CD14-positive monocyte (primary cell): ENCODE measurements around the gene FOS. TPM values are rescaled to one million over a fixed set of nuclear protein-coding genes. Genes with fewer than 3 reads are reported as not detected.

Experiments
- DNase-seq, 3 donors: peaks; one replicate each; pipeline ENCODE4 v3.0.0-alpha.2; 2011 to 2022
- H2AFZ ChIP-seq: 2 replicates; pipeline ENCODE4 v1.6.0; 2012; ENCODE audit warnings: mild to moderate bottlenecking, low read depth, low read length, inconsistent platforms; ENCODE audit not compliant: insufficient read depth, poor library complexity, severe bottlenecking
- H3K27ac ChIP-seq, 2 donors: 1 replicate in 1 of 2; 2 replicates in 1 of 2; pipeline ENCODE4 v1.5.1; 2012 to 2013; ENCODE audit warnings: low read length in 2 of 2, control low read depth in 1 of 2, inconsistent platforms in 1 of 2, low read depth in 1 of 2, mild to moderate bottlenecking in 1 of 2
- H3K27me3 ChIP-seq, 2 donors: one replicate each; pipeline versions ENCODE4 v1.6.0 to v1.6.1; 2011 to 2013; ENCODE audit warnings: low read length in 2 of 2; ENCODE audit not compliant: control insufficient read depth in 2 of 2, insufficient read depth in 2 of 2
- H3K36me3 ChIP-seq, 2 donors: replicated peaks in 1 of 2; 1 replicate in 1 of 2; 2 replicates in 1 of 2; pipeline versions ENCODE4 v1.5.1 to v1.6.1; 2012 to 2013; ENCODE audit warnings: low read length in 2 of 2, control low read depth in 1 of 2, inconsistent platforms in 1 of 2, mild to moderate bottlenecking in 1 of 2; ENCODE audit not compliant: insufficient read depth in 2 of 2, control insufficient read depth in 1 of 2
- H3K4me1 ChIP-seq, 2 donors: 1 replicate in 1 of 2; 2 replicates in 1 of 2; pipeline versions ENCODE4 v1.5.1 to v1.6.1; 2012 to 2013; ENCODE audit warnings: low read length in 2 of 2, control low read depth in 1 of 2, inconsistent platforms in 1 of 2, mild to moderate bottlenecking in 1 of 2, moderate library complexity in 1 of 2; ENCODE audit not compliant: insufficient read depth in 2 of 2, control insufficient read depth in 1 of 2
- H3K4me2 ChIP-seq: replicated peaks from 2 replicates; pipeline ENCODE3; 2012; ENCODE audit warnings: low read length, moderate library complexity, mild to moderate bottlenecking; ENCODE audit not compliant: poor library complexity, severe bottlenecking; ENCODE audit errors: extremely low read depth
- H3K4me3 ChIP-seq, 3 experiments: fragments of 200-600 bp in 1 of 3; sonication (generic) in 1 of 3; replicated peaks in 1 of 3; 1 replicate in 2 of 3; 2 replicates in 1 of 3; pipeline ENCODE4 v1.5.1; 2011 to 2013; ENCODE audit warnings: low read length in 3 of 3, mild to moderate bottlenecking in 3 of 3, control low read depth in 2 of 3, low read depth in 2 of 3, inconsistent platforms in 1 of 3, moderate library complexity in 1 of 3
- H3K79me2 ChIP-seq: 2 replicates; pipeline ENCODE4 v1.6.0; 2012; ENCODE audit warnings: mild to moderate bottlenecking, control low read depth, inconsistent platforms, low read length, moderate library complexity; ENCODE audit not compliant: insufficient read depth
- H3K9ac ChIP-seq: 2 replicates; pipeline ENCODE4 v1.6.0; 2017; ENCODE audit warnings: low read length, mild to moderate bottlenecking; ENCODE audit not compliant: insufficient read depth, poor library complexity, severe bottlenecking
- H3K9me3 ChIP-seq, 2 donors: replicated peaks in 1 of 2; 1 replicate in 1 of 2; 2 replicates in 1 of 2; pipeline versions ENCODE4 v1.5.1 to v1.6.1; 2012 to 2013; ENCODE audit warnings: low read length in 2 of 2, control low read depth in 1 of 2; ENCODE audit not compliant: control insufficient read depth in 1 of 2, insufficient read depth in 1 of 2
- H4K20me1 ChIP-seq: 2 replicates; pipeline ENCODE4 v1.6.0; 2012; ENCODE audit warnings: mild to moderate bottlenecking, low read length, control low read depth, moderate library complexity; ENCODE audit not compliant: insufficient read depth
- H3K27ac Mint-ChIP-seq, 7 donors: one replicate each; pipeline ENCODE4 v1.8.0; 2020; ENCODE audit warnings: mild to moderate bottlenecking in 7 of 7, mixed read lengths in 7 of 7, moderate library complexity in 6 of 7, inconsistent platforms in 2 of 7
- H3K27me3 Mint-ChIP-seq, 3 donors: one replicate each; pipeline ENCODE4 v1.8.0; 2021 to 2022; ENCODE audit warnings: low read depth in 3 of 3, mild to moderate bottlenecking in 3 of 3, mixed read lengths in 3 of 3, moderate library complexity in 3 of 3, inconsistent platforms in 1 of 3
- H3K36me3 Mint-ChIP-seq, 2 donors: one replicate each; pipeline ENCODE4 v1.8.0; 2020; ENCODE audit warnings: mixed read lengths in 2 of 2, inconsistent platforms in 1 of 2, mild to moderate bottlenecking in 1 of 2
- H3K4me1 Mint-ChIP-seq: one replicate; pipeline ENCODE4 v1.8.0; 2020; ENCODE audit warnings: mild to moderate bottlenecking, mixed read lengths
- H3K4me3 Mint-ChIP-seq, 2 donors: one replicate each; pipeline ENCODE4 v1.8.0; 2020; ENCODE audit warnings: mild to moderate bottlenecking in 2 of 2, mixed read lengths in 2 of 2, moderate library complexity in 1 of 2
- H3K9me3 Mint-ChIP-seq, 7 donors: one replicate each; pipeline ENCODE4 v1.8.0; 2020 to 2022; ENCODE audit warnings: mixed read lengths in 7 of 7, mild to moderate bottlenecking in 6 of 7, moderate library complexity in 6 of 7, inconsistent platforms in 2 of 7
- WGBS: methylation state at CpG from one replicate; pipeline ENCODE4 v1.1.5; 2013; ENCODE audit warnings: missing lambda C conversion rate; ENCODE audit not compliant: insufficient coverage; 5-methylcytosine and 5-hydroxymethylcytosine counted together
- intact Hi-C, 2 donors: fragments of 100-400 bp; cut with micrococcal nuclease; formaldehyde crosslinking; loops; one replicate each; pipeline versions ENCODE4 v1.15.0 to v1.15.1; 2023
- polyA plus RNA-seq, 3 donors: library from polyadenylated mRNA; depleted of rRNA in 1 of 3; unstranded in 2 of 3; stranded (reverse) in 1 of 3; fragments of 300-500 nt in 2 of 3; fragments of >200 nt in 1 of 3; fragmentation: Illumina TruSeq in 2 of 3; gene quantifications; 1 replicate in 2 of 3; 2 replicates in 1 of 3; pipeline ENCODE4 v1.2.3, GENCODE V29; 2012 to 2021
- TF ChIP-seq, protein P1 (sequence below): fragments of 200-600 bp; IDR thresholded peaks from one replicate; pipeline ENCODE4 v1.8.0; 2022; ENCODE audit warnings: antibody characterized with exemption, mild to moderate bottlenecking

FOS gene
- polyA plus RNA-seq, 3 donors: 4,403 to 5,159 (median 4,841) TPM

DNA sequence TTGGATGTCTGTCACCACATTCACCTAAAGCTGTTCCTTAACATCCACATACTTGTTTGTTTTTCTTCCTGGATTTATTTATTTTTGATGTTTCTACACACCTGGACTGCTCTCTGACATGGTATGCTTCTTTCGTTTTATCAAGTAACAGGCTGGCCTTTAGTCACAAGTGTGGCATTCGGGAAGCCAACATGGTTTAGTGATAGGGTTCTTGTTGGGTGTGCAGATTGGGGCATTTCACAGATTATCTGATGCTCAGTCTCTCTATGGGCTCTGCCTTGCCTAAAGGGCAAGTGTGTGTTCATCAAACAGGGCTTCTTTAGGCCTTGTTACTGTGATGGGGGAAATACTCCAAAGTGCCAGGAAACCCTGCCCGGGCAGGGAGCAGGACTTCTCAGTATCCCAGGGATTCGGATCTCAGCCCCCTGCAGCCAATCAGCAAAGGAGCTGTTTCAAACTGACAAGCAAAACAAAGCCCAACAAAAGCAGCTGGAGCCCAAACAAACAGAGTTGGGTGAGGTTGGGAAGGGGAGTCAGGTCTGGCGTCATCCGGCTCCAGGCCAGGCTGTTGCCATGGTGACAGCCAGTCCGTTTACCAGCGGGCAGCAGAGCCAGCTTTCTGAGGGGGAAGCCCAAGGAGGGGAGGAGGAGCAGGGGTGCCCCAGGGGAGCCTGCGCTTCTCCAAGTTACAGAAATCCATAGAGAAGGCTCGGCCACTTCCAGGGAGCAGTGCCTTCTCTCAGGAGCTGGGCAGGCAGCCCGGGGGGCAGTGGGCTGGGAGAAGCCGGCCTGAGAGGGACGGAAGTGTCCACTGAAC is 31.9 kb downstream of the FOS start:
- DNase-seq: peak in 2 of 3 donors; percentile 56 to 65
- H3K4me3 ChIP-seq: no peak overlapping the region
- WGBS: 73% methylated on average over 11 of the region's 13 CpGs
- no peaks in the 10 kb centered on the region for H3K9me3 ChIP-seq
- H3K4me1 ChIP-seq: peaks cover 37 to 41% of the 10 kb centered on the region in 2 donors
- intact Hi-C loops: loop anchor here in 1 of 2 donors (5.0 kb wide), 1 partner anchor 117 kb away; the partner anchor contains the start of gene JDP2
- Mint-ChIP-seq H3K4me3 (no peak overlapping the region), H3K36me3 (no peaks in the 10 kb centered on the region), H3K9me3 (peaks cover 0 to 2% (median 0%) of the 10 kb centered on the region in 7 donors), H3K27ac (peak overlapping the region; percentile 33 to 95 (median 79)), H3K4me1 (peaks cover 56% of the 10 kb centered on the region), H3K27me3 (no peaks in the 10 kb centered on the region)
- H2AFZ ChIP-seq: peak overlapping the region; percentile 15
- peak overlapping the region in 1 of 2 donors; percentile 32 for H3K27ac ChIP-seq
- no peaks in the 10 kb centered on the region for H3K79me2 ChIP-seq
- H3K36me3 ChIP-seq: no peaks in the 10 kb centered on the region
- TF ChIP-seq, protein P1, sequence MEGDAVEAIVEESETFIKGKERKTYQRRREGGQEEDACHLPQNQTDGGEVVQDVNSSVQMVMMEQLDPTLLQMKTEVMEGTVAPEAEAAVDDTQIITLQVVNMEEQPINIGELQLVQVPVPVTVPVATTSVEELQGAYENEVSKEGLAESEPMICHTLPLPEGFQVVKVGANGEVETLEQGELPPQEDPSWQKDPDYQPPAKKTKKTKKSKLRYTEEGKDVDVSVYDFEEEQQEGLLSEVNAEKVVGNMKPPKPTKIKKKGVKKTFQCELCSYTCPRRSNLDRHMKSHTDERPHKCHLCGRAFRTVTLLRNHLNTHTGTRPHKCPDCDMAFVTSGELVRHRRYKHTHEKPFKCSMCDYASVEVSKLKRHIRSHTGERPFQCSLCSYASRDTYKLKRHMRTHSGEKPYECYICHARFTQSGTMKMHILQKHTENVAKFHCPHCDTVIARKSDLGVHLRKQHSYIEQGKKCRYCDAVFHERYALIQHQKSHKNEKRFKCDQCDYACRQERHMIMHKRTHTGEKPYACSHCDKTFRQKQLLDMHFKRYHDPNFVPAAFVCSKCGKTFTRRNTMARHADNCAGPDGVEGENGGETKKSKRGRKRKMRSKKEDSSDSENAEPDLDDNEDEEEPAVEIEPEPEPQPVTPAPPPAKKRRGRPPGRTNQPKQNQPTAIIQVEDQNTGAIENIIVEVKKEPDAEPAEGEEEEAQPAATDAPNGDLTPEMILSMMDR: no peak
- H3K4me2 ChIP-seq: no peak overlapping the region
- no peaks in the 10 kb centered on the region for H4K20me1 ChIP-seq
- no peak overlapping the region for H3K9ac ChIP-seq
- H3K27me3 ChIP-seq: no peaks in the 10 kb centered on the region

DNA sequence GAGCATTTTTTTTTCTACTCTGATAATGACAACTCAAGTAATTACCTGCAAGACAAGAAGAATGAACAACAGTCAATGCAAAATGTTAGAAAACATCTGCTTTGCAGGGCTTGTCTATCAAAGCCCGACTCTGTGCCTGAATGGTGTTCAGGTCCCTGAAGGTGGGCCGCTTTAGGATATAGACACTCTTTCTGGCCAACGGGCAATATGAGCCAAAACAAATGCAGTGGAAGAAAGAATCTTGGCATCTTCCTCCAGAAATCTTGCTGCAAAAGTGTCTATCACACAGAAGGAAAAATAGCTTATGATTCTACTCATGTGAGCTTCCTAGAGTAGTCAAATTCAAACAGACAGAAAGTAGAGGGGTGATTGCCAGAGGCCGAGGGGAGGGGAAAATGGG is 32.7 kb downstream of the FOS start:
- Histone ChIP-seq H4K20me1 (no peaks in the 10 kb centered on the region), H3K4me1 (peaks cover 37 to 42% of the 10 kb centered on the region in 2 donors), H3K9me3 (no peaks in the 10 kb centered on the region), H3K36me3 (no peaks in the 10 kb centered on the region), H3K79me2 (no peaks in the 10 kb centered on the region), H3K9ac (no peak overlapping the region), H3K27ac (peak overlapping the region in 1 of 2 donors; percentile 81), H2AFZ (no peak overlapping the region), H3K27me3 (no peaks in the 10 kb centered on the region), H3K4me2 (no peak overlapping the region), H3K4me3 (no peak overlapping the region)
- H3K4me1 Mint-ChIP-seq: peaks cover 60% of the 10 kb centered on the region
- TF ChIP-seq, protein P1: no peak
- H3K27ac Mint-ChIP-seq: peak overlapping the region in 6 of 7 donors; percentile 72 to 96 (median 94)
- peaks cover 0 to 2% (median 0%) of the 10 kb centered on the region in 7 donors for H3K9me3 Mint-ChIP-seq
- intact Hi-C loops: loop anchor here in 1 of 2 donors (5.0 kb wide), 1 partner anchor 116 kb away; the partner anchor contains the start of gene JDP2
- no peaks in the 10 kb centered on the region for H3K36me3 Mint-ChIP-seq
- DNase-seq: no peak
- no peak overlapping the region for H3K4me3 Mint-ChIP-seq
- WGBS: 90% methylated on average over 3 of the region's 4 CpGs
- no peaks in the 10 kb centered on the region for H3K27me3 Mint-ChIP-seq
